ENCODE measurements around the gene SMAD7.

The SMAD7 gene

DNA sequence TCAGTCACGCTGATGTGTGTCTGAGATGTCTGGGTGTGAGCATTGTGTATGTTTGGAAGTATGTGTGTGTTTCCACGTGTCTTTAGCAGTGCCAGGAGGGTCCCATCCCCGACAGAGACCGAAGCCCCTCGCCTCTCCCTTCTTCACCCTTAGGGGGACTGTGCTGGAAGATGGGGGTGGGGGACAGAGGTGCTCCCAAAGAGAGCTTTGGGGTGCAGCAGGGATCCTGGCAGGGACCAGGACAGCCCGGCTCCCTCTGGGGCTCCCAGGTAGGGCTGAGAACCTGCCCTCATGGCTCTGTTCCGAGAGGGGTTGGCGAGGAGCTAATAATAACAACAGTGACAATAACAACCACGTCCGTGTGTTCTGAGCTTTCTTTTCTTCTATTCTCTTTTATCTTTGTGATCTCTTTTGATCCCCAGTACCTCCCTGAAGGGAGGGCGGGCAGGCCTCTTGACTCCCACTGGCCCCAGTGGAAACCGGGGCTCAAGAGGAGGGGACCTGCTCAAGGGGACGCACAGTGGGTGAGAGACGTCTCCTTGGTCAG, 57.6 kb downstream of the SMAD7 start:
- TF ChIP-seq, protein P1, sequence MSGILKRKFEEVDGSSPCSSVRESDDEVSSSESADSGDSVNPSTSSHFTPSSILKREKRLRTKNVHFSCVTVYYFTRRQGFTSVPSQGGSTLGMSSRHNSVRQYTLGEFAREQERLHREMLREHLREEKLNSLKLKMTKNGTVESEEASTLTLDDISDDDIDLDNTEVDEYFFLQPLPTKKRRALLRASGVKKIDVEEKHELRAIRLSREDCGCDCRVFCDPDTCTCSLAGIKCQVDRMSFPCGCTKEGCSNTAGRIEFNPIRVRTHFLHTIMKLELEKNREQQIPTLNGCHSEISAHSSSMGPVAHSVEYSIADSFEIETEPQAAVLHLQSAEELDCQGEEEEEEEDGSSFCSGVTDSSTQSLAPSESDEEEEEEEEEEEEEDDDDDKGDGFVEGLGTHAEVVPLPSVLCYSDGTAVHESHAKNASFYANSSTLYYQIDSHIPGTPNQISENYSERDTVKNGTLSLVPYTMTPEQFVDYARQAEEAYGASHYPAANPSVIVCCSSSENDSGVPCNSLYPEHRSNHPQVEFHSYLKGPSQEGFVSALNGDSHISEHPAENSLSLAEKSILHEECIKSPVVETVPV (CRISPR knock-in tag; IDR thresholded peaks at IDR 0.05) = no peak
- no peak for TF ChIP-seq ZNF565 (CRISPR knock-in tag; conservative IDR thresholded peaks at IDR 0.05; ENCODE audit: low read depth)
- no peak for ATAC-seq

DNA sequence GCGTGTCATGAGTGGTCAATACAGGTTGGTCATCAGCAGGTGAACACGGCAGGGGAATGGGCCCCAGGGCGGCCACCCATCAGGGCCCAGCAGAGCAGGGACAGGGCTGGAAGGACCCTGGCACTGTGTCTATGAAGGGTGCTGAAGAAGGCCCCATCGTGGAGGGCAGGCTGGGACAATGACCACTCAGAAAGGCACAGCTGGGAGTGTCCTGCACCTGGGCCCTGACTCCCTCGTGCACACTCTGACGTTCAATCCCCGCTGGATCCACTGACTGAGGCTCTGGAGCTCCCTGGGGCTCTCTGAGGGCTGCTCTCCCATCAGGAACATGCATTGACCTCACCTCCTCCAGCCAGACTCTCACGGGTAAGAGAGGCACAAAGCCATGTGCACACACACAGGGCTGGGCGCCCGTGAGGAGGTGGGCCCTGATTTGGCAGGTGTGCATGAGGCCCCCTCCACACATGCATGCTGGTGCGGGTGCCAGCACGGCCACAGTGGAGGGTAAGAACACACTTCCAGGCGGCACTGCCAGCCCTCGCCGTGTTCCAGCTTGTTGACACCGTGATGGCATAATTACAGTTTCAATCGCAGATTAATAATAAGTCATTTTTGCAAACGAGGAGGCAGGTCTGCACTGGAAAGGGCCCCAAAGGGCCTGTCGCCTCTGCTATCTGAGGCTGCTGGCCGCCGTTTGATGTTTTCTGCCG, 58.5 kb downstream of the SMAD7 start:
- TF ChIP-seq ZNF565 (CRISPR knock-in tag; conservative IDR thresholded peaks at IDR 0.05; ENCODE audit: low read depth) = no peak
- TF ChIP-seq TOX (CRISPR knock-in tag; IDR thresholded peaks at IDR 0.05; ENCODE audit: borderline replicate concordance) = no peak
- TF ChIP-seq, protein P2, sequence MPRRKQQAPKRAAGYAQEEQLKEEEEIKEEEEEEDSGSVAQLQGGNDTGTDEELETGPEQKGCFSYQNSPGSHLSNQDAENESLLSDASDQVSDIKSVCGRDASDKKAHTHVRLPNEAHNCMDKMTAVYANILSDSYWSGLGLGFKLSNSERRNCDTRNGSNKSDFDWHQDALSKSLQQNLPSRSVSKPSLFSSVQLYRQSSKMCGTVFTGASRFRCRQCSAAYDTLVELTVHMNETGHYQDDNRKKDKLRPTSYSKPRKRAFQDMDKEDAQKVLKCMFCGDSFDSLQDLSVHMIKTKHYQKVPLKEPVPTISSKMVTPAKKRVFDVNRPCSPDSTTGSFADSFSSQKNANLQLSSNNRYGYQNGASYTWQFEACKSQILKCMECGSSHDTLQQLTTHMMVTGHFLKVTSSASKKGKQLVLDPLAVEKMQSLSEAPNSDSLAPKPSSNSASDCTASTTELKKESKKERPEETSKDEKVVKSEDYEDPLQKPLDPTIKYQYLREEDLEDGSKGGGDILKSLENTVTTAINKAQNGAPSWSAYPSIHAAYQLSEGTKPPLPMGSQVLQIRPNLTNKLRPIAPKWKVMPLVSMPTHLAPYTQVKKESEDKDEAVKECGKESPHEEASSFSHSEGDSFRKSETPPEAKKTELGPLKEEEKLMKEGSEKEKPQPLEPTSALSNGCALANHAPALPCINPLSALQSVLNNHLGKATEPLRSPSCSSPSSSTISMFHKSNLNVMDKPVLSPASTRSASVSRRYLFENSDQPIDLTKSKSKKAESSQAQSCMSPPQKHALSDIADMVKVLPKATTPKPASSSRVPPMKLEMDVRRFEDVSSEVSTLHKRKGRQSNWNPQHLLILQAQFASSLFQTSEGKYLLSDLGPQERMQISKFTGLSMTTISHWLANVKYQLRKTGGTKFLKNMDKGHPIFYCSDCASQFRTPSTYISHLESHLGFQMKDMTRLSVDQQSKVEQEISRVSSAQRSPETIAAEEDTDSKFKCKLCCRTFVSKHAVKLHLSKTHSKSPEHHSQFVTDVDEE (CRISPR knock-in tag; IDR thresholded peaks at IDR 0.05) = no peak
- TF ChIP-seq ZFP3 (CRISPR knock-in tag; IDR thresholded peaks at IDR 0.05) = no peak
- TF ChIP-seq OSR1 (CRISPR knock-in tag; IDR thresholded peaks at IDR 0.05) = no peak
- no peak for TF ChIP-seq ZNF70 (CRISPR knock-in tag; IDR thresholded peaks at IDR 0.05)
- TF ChIP-seq, protein P1 (CRISPR knock-in tag; IDR thresholded peaks at IDR 0.05) = no peak
- no peak for TF ChIP-seq ESRRG (CRISPR knock-in tag; IDR thresholded peaks at IDR 0.05)
- no peak for TF ChIP-seq CSDC2 (CRISPR knock-in tag; IDR thresholded peaks at IDR 0.05)
- TF ChIP-seq ARNTL (CRISPR knock-in tag; IDR thresholded peaks at IDR 0.05; ENCODE audit: borderline replicate concordance, low read depth) = no peak
- no peak for TF ChIP-seq BACH2 (CRISPR knock-in tag; IDR thresholded peaks at IDR 0.05; ENCODE audit: borderline replicate concordance)
- TF ChIP-seq ISL1 (CRISPR knock-in tag; IDR thresholded peaks at IDR 0.05) = no peak

DNA sequence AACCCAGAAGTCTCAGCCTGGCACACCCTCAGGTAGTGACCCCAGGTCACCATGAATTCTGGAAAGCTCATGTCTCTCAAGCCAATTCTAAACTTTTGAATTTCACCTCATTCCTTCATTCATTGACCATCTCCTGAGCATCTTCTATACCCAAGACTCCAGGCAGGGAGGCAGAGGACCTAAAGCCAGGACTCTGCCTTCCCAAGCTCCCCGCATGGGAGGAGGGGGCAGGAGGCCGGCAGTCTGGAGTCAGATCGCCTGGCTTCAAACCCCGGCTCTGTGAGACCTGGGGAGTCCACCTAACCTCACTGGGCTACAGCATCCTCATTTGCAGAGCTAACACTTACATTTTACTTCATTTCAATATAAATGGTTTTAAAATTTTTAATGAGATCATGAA, 59.0 kb downstream of the SMAD7 start:
- no peak for ATAC-seq
- no peak for TF ChIP-seq ZNF8 (CRISPR knock-in tag; IDR thresholded peaks at IDR 0.05)
- no peak for TF ChIP-seq BACH2 (CRISPR knock-in tag; IDR thresholded peaks at IDR 0.05; ENCODE audit: borderline replicate concordance)
- TF ChIP-seq RARB (CRISPR knock-in tag; IDR thresholded peaks at IDR 0.05) = no peak

More for the DNA sequence above, 58.5 kb downstream of the SMAD7 start:
- no peak for ATAC-seq

DNA sequence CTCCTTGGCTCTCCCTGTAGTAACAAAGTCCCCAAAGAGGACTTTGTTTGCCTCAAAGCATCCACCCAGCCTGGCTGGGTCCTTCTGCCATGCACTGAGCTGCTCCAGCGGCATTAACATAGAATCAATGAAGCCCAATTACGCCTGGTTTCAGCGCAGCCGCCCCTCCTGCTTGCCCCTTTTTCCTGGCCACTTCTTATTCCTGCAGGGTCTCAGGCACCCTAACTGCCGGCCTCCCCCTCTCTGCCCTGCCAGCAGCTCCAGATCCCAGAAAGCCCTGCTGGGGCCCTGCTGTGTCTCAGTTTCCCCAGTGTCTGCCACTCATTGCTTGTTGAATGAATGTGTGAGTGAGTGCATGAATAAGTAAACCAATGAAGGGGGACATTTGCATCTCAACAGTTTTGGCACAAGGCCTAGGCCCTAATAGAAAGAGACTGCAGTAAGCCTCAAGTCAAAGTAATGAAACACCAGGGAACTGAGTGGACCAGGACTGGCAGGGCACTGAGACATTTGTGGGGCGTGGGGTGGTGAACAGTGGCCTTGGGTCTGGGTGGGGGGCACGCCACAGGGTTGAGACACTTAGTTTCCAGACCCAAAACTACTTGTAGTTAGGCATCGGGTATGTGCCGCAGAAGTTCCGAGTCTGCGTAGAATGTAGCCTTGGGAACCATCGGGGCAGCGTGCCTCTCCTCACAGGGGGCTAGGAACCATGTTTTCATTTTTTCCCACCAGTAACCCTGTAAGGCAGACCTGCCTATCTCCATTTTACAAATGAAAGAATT, 60.6 kb downstream of the SMAD7 start:
- no peak for ATAC-seq
- no peak for TF ChIP-seq OSR1 (CRISPR knock-in tag; IDR thresholded peaks at IDR 0.05)

DNA sequence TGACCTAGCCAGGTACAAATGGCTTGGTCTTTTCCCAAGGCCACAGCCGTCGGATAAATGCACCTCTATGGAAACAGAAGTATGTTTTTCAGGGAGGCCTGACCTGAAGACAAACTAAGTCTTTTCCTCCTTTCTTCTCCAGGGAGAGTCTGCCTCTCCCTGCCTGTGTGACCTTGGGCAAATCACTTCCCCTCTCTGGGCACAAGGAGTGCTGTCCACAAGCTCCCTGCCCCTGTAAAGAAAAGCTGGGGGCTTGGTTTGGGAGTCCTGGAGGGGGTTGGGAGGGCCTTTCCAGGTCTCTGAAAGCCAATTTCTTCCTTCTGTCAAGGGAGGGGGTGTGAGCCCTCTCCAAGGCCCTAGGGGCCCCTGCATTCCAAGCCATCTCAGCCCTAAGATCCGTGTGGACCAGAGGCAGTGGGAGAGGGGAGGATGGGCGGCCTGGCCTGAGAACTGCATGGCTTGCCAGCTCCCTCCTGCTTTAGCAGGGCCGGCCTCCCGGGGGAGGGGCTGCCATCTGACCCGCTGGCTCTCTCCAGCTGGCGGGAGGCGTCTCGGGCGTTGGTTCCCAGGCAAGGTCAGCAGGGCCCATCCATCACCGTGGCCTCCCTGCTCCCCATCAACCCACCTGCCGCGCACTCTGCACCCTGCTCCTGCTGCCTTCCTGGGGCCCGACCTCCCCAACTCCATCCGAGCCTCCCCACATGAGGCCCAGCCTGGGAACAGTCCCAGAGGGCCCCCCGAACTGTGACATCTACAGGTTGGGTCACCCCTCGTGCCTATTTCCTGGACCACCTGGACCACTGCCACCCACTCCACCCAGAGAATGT, 61.4 kb downstream of the SMAD7 start:
- ATAC-seq = peak; percentile 57; the same call in 2 of the 3 replicates
- no peak for TF ChIP-seq ISL1 (CRISPR knock-in tag; IDR thresholded peaks at IDR 0.05)
- TF ChIP-seq RARB (CRISPR knock-in tag; IDR thresholded peaks at IDR 0.05) = no peak
- TF ChIP-seq, protein P3, sequence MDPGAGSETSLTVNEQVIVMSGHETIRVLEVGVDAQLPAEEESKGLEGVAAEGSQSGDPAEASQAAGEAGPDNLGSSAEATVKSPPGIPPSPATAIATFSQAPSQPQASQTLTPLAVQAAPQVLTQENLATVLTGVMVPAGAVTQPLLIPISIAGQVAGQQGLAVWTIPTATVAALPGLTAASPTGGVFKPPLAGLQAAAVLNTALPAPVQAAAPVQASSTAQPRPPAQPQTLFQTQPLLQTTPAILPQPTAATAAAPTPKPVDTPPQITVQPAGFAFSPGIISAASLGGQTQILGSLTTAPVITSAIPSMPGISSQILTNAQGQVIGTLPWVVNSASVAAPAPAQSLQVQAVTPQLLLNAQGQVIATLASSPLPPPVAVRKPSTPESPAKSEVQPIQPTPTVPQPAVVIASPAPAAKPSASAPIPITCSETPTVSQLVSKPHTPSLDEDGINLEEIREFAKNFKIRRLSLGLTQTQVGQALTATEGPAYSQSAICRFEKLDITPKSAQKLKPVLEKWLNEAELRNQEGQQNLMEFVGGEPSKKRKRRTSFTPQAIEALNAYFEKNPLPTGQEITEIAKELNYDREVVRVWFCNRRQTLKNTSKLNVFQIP (CRISPR knock-in tag; IDR thresholded peaks at IDR 0.05; ENCODE audit: borderline replicate concordance, low read depth) = no peak
- TF ChIP-seq ARNTL (CRISPR knock-in tag; IDR thresholded peaks at IDR 0.05; ENCODE audit: borderline replicate concordance, low read depth) = no peak
- no peak for TF ChIP-seq ZFP3 (CRISPR knock-in tag; IDR thresholded peaks at IDR 0.05)
- TF ChIP-seq GLIS3 (CRISPR knock-in tag; IDR thresholded peaks at IDR 0.05) = no peak
- no peak for TF ChIP-seq BACH2 (CRISPR knock-in tag; IDR thresholded peaks at IDR 0.05; ENCODE audit: borderline replicate concordance)
- TF ChIP-seq ESRRG (CRISPR knock-in tag; IDR thresholded peaks at IDR 0.05) = no peak
- no peak for TF ChIP-seq PPARA (CRISPR knock-in tag; IDR thresholded peaks at IDR 0.05; ENCODE audit: borderline replicate concordance)
